GM10847 (cell line): ENCODE results near the gene DDX18.

ENCODE experiments used
- POLR2A ChIP-seq: IDR thresholded peaks from 2 replicates; pipeline ENCODE4 v1.6.1; 2011; ENCODE audit not compliant: insufficient read length; ENCODE audit errors: extremely low read depth

The DDX18 gene

GRCh38 chr2:117814417-117815264, at the start of gene DDX18:
DDX18 (plus strand) TSS chr2:117814691; CDS start chr2:117814778, 87 bp downstream.
- TF ChIP-seq POLR2A = peak; percentile 58

- no peak for TF ChIP-seq POLR2A
Observed at GRCh38 chr2:117770730-117771129, 43.8 kb upstream of the DDX18 start.

GRCh38 chr2:117771969-117772630, 42.4 kb upstream of the DDX18 start:
- no peak for TF ChIP-seq POLR2A

DNA sequence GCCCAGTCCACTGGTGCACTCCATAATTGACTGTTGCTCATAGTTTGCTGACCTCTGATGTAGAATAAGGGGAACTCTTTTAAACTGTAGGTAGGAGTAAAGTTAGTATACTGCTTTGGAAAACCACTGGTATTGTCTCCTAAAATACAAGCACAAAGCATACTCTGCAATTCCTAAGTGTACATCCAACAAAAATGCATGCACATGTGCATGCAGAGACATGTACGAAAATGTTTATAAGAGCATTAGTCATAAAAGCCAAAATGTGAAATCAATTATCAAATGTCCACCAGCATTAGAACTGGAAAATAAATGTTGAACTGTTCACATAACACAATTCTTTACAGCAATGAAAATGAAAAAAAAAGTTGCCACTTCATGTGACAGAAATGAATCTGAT, 39.8 kb upstream of the DDX18 start:
- TF ChIP-seq POLR2A = no peak

DNA sequence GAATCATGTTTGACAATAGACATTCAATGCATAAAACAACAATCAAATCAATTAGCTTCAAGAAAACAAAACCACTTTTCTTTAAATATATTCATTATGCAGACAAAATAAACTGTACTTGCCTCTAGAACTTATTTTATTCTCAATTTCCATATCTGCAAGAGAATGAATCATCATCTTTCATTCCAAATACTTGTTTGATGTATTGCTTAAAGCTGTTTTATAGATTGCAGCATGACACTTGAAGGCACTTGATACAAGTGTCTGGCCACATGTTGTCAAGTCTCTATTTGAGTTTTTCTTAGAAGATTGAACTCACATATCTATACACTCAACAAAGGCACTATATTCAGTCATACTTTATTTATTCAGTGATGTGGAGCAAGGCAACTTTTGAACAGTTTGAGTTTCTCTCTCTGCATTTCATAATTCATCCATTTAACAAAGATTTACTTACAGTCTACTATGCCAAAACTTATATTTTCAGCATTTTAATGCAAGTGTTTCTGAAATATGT, 38.7 kb upstream of the DDX18 start:
- TF ChIP-seq POLR2A = no peak

DNA sequence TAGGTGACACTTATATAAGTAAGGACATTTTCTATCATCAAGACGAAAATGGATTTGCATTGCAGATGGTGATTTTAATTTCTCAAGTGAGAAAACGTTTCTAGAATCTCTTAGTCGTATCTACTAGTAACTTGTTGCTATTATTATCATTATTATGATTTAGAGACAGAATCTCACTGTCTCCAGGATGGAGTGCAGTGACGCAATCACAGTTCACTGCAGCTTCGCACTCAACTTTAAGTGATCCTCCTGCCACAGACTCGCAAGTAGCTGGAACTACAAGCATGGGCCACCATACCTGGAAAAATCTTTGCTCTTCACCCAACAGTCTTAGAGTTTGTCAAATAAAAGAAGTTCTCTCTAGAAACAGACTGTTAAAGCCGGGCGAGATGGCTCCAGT, 37.6 kb upstream of the DDX18 start:
- no peak for TF ChIP-seq POLR2A

- no peak for TF ChIP-seq POLR2A
Observed at GRCh38 chr2:117785740-117786139, 28.8 kb upstream of the DDX18 start.

DNA sequence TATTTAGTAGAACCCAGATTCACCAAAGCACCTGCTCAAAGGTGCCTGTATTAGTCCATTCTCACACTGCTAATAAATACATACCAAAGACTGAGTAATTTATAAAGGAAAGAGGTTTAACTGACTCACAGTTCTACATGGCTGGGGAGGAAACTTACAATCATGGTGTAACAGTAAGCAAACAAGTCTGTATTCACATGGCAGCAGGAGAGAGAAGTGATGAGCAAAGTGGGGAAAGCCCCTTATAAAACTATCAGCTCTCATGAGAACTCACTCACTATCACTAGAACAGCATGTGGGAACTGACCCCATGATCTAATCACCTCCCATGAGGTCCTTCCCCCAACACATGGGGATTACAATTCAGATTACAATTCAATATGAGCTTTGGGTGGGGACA, 28.0 kb upstream of the DDX18 start:
- TF ChIP-seq POLR2A = no peak

DNA sequence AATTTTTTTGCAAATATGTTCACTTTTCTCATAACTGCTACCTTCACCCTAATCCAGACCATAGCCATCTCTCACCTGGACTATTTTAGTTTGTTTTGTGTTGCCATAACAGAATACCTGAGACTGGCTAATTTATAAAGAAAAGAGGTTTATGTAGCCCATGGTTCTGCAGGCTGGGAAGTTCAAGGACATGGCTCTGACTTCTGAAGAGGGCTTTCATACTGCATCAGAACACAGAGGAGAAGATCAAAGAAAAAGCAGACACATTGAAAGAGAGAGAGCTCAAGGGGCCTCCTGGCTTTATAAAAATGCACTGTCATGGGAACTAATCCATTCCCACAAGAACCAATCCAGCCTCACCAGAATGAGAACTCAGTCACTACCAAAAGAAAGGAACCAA, 25.0 kb upstream of the DDX18 start:
- no peak for TF ChIP-seq POLR2A

DNA sequence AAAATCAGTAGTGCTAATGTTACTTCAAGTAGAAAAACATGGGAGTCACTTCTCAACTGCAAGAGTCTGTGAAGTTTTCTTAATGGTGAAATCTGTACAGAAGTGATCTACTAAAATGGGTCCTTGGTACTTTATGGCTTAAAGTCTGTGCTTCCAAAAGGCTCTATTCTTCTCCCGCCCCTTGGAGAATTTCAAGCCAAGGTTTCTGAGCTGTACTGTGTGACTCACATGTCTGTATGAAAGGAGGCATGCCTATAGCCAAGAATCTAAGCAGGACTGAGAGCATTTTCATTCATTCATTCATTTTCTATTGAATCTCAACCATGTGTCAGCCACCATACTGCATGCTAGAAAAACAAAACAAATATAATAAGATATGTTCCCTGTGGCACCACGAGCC, 19.8 kb upstream of the DDX18 start:
- no peak for TF ChIP-seq POLR2A

DNA sequence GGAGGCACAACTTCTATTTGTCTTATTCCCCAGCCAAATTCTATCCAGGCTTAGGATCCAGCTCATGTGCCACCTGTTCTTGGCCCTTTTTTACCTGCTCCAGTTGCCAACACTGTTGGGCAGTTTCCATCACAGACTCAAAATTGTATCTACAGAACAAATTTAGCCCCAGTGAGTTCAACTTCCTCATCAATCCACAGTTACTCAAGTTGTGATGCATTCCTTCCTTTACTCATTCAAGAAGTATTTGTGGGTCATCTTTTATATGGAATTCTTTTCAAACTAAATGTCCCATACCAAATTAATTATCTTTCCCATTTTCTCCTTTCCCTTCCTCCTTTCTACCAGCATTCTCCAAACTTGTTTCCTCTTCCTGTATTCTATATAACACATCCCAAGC, 12.7 kb upstream of the DDX18 start:
- TF ChIP-seq POLR2A = no peak

DNA sequence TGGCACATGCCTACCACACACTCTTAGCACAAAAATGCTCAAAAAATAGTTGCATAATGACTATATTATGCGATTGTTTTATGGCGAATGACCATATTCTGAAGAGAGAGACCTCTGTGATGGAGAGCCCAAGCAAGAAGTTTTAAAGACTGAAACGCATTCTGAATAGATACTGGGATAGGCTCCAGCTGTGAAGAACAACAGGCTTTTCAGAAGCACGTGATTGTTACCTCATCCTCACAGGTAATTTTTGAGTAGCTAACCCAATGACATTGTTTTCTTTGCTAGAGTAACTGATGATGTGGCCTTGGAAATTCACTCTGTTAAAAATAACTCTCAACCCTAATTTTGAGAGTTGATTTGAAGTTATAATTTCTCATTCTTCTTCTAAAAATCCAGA, 2.0 kb upstream of the DDX18 start:
- no peak for TF ChIP-seq POLR2A

DNA sequence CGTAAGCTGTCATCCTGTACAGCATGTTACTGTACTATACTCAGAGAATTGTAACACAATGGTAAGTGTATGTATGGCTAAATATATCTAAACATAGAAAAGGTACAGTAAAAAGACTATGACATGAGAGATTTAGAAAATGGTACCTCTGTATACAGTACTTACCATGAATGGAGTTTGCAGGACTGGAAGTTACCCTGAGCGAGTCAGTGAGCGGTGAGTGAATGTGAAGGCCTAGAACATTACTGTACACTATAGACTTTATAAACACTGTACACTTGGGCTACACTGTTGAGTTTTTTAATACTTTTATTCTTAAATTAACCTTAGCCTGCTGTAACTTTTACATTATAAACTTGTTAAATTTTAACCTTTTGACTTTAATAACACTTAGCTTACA, 1.5 kb downstream of the DDX18 start:
- no peak for TF ChIP-seq POLR2A

- no peak for TF ChIP-seq POLR2A
Observed at GRCh38 chr2:117818921-117819320, 4.4 kb downstream of the DDX18 start.

DNA sequence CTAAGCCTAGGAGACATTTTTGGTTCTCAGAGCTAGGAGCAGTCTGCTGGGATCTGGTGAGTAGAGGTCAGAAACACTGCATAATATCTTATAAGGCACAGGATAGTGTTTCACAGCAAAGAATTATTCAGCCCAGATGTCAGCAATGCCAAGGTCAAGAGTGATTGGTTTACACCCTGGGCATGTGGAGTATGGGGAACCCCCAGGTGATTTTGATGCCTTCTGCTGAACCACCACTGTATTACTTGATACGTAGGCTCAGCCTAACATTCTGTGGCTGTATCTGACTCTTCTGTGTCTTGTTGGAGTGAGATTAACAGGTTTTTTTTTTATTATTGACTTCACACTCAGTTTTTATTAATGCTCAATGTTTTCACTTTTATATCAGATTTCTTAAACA, 6.0 kb downstream of the DDX18 start:
- no peak for TF ChIP-seq POLR2A

DNA sequence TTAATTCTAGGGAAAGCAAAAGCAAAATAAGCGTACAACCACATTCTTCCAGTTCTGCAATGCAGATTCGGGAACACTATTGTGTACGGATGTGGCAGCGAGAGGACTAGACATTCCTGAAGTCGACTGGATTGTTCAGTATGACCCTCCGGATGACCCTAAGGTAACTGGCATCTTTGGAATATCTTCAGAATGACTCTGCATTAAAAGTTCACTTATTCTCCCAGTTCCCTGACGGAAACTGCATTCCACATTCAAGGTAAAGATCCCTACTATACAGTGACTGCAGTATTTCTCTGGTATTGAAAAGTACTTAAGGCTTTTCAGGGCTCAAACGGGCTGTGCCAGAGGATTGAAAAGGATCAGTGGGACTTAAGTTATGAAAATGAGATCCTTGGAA, 10.9 kb downstream of the DDX18 start:
- TF ChIP-seq POLR2A = no peak
